ENCODE data around the gene ACP1.
"Not testable (repeated sequence)": the region's sequence is repeated elsewhere in the genome, so short reads cannot be mapped to it uniquely, and the experiment has no call there.

ACP1 gene

GRCh38 chr2:314561-315336 is 50.0 kb downstream of the ACP1 start:
- DNase-seq, result peak in 1 of 2 experiments; percentile 41

DNA sequence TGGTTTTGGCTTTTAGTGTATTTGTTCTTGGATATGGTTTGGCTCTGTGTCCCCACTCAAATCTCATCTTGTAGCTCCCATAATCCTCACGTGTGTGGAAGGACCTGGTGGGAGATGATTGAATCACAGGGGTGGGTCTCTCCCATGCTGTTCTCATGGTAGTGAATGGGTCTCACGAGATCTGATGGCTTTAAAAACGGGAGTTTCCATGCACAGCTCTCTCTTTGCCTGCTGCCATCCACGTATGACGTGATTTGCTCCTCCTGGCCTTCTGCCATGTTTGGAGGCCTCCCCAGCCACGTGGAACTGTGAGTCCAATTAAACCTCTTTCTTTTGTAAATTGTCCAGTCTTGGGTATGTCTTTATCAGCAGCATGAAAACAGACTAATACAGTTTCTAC is 51.2 kb downstream of the ACP1 start:
- not testable (repeated sequence) for DNase-seq

DNA sequence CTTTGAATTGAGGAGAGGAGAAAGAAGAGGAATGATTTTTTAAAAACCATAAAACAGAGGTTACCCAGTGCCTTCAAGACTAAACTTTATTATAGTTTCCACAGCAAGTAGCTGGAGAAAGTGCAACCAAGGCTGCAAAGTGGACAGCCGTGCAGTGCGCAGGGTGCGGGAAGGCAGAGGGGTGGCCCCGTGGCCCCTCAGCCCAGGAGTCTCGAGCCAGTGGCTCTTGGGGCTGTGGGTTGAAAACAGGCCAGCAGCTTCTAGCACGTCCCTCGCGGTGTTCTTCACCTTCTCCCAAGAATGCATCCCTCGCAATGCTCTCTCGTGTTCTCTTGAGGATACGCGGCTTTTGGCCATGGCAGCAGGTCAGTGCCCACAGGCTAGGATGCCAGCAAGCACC is 51.6 kb downstream of the ACP1 start:
- no peak for DNase-seq

DNA sequence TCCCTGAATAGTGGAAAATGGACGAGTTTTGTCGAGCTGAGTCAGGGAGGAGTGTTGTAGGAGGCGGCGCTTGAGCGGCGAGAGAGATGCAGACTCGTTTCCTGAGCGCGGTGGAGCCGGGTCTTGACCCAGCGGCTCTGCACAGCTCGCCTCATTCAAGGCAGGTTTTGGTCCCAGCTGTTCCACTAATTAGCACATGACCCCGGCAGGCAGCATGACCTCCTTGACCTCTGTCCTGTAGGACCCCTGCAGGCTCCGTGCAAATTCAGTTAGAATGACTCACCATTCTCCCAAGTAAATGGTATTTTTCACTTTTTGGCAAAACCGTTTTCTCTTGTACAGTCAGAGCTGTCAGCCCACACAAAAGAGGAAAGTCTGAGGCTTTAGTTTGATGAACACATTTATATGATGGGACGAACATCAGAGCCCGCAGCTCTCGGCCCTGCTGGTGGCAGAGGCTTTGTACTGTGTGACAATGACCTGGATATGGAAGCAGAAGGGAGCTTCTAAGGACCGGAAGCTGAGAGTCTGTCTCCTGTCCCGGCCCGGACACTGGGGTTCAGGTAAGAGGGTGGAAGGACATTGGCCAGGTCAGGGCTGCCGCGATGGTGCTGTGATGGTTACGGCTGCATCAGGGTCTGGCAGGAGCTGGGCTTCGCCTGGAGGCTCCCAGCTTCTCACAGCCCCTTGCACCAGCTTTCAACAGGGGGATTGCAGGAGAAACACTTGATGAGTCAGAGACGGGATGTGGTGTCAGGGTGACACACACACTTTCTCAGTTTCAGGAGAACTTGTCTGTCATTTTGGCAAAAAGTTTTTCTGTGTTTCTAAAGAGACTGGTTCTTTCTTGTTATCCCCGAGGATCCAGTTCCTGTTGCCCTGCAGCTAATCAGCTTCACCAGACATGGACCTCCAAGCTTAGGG is 53.0 kb downstream of the ACP1 start:
- no peak for DNase-seq

DNA sequence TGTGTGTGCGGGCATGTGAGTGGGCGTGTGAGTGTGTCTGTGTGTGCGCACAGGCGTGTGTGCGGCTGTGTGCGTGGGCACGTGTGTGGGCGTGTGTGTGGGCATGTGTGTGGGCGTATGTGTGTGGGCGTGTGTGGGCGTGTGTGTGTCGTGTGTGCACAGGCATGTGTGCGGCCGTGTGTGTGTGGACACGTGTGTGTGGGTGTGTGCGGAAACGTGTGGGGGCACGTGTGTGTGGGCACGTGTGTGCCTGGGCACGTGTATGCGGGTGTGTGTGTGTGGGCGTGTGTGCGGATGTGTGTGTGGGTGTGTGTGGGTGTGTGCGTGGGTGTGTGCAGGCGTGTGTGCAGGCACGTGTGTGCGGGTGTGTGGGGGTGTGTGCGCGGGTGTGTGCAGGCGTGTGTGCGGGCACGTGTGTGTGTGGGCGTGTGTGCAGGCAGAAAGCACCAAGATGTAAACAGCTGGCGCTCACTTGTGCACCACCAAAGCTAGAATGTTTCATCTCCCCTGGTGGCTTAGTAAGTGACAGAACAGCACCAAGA is 54.4 kb downstream of the ACP1 start:
- DNase-seq, result no peak

GRCh38 chr2:320561-320960 is 55.8 kb downstream of the ACP1 start:
- DNase-seq, result no peak

GRCh38 chr2:322326-322725 is 57.6 kb downstream of the ACP1 start:
- DNase-seq, result no peak

DNA sequence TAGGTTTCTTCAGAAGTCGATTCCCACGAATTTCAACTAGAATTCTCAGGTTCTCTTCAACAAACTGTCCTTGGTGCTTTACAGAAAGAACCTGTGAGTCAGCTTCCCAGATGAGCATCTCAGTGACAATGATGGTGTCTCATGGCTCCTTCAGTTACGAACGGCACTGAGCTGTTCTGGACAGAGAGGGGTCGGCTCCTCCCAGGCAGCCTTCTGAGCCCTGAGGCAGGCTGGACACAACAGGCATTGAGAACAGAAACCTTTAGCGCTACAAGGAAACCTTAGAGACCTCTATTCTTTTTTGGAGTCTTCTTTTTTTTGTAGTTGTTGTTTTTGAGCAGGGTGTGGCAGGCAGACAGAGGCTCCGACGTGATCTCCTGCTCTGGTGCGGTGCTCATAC is 58.3 kb downstream of the ACP1 start:
- no peak for DNase-seq
